ENCODE results near the gene OR11H6.
"Not testable (repeated sequence)": the region's sequence is repeated elsewhere in the genome, so short reads cannot be mapped to it uniquely, and the experiment has no call there.

Gene OR11H6

GRCh38 chr14:20194101-20194500 lies 29.4 kb upstream of the OR11H6 start (continued):
- TF ChIP-seq ZNF565 (CRISPR knock-in tag; conservative IDR thresholded peaks at IDR 0.05; ENCODE audit: low read depth) (no peak), ESRRG (CRISPR knock-in tag; IDR thresholded peaks at IDR 0.05) (no peak), TOX (CRISPR knock-in tag; IDR thresholded peaks at IDR 0.05; ENCODE audit: borderline replicate concordance) (no peak), PPARA (CRISPR knock-in tag; IDR thresholded peaks at IDR 0.05; ENCODE audit: borderline replicate concordance) (no peak)

- not testable (repeated sequence) for ATAC-seq
Observed at GRCh38 chr14:20195170-20195569, 28.3 kb upstream of the OR11H6 start.

GRCh38 chr14:20195911-20196310 lies 27.6 kb upstream of the OR11H6 start:
- peak; percentile 90 for ATAC-seq
- TF ChIP-seq ESRRG (CRISPR knock-in tag; IDR thresholded peaks at IDR 0.05) (no peak), RARB (CRISPR knock-in tag; IDR thresholded peaks at IDR 0.05) (no peak), PPARA (CRISPR knock-in tag; IDR thresholded peaks at IDR 0.05; ENCODE audit: borderline replicate concordance) (no peak), OSR1 (CRISPR knock-in tag; IDR thresholded peaks at IDR 0.05) (no peak), ZNF70 (CRISPR knock-in tag; IDR thresholded peaks at IDR 0.05) (no peak), TSHZ2 (CRISPR knock-in tag; IDR thresholded peaks at IDR 0.05) (no peak)

GRCh38 chr14:20197459-20197858 lies 26.1 kb upstream of the OR11H6 start:
- TF ChIP-seq SNAI2 (CRISPR knock-in tag; IDR thresholded peaks at IDR 0.05) (no peak), TCF4 (CRISPR knock-in tag; IDR thresholded peaks at IDR 0.05; ENCODE audit: borderline replicate concordance) (no peak), OSR1 (CRISPR knock-in tag; IDR thresholded peaks at IDR 0.05) (no peak), RARB (CRISPR knock-in tag; IDR thresholded peaks at IDR 0.05) (no peak), ZNF8 (CRISPR knock-in tag; IDR thresholded peaks at IDR 0.05) (no peak), GLIS3 (CRISPR knock-in tag; IDR thresholded peaks at IDR 0.05) (no peak), CSRNP3 (CRISPR knock-in tag; IDR thresholded peaks at IDR 0.05) (no peak), ESRRG (CRISPR knock-in tag; IDR thresholded peaks at IDR 0.05) (no peak), POU6F1 (CRISPR knock-in tag; IDR thresholded peaks at IDR 0.05; ENCODE audit: borderline replicate concordance, low read depth) (no peak), ZC3H10 (CRISPR knock-in tag; IDR thresholded peaks at IDR 0.05) (no peak), ARNTL (CRISPR knock-in tag; IDR thresholded peaks at IDR 0.05; ENCODE audit: borderline replicate concordance, low read depth) (no peak), CSDC2 (CRISPR knock-in tag; IDR thresholded peaks at IDR 0.05) (no peak), PATZ1 (CRISPR knock-in tag; IDR thresholded peaks at IDR 0.05; ENCODE audit: borderline replicate concordance) (no peak), ZNF70 (CRISPR knock-in tag; IDR thresholded peaks at IDR 0.05) (no peak), ZNF565 (CRISPR knock-in tag; conservative IDR thresholded peaks at IDR 0.05; ENCODE audit: low read depth) (no peak)
- no peak for ATAC-seq

- no peak for ATAC-seq
- TF ChIP-seq SNAI2 (CRISPR knock-in tag; IDR thresholded peaks at IDR 0.05) (no peak), PPARA (CRISPR knock-in tag; IDR thresholded peaks at IDR 0.05; ENCODE audit: borderline replicate concordance) (no peak), RARB (CRISPR knock-in tag; IDR thresholded peaks at IDR 0.05) (no peak), ESRRG (CRISPR knock-in tag; IDR thresholded peaks at IDR 0.05) (no peak), CREB5 (CRISPR knock-in tag; IDR thresholded peaks at IDR 0.05; ENCODE audit: low read depth) (no peak), ZNF8 (CRISPR knock-in tag; IDR thresholded peaks at IDR 0.05) (no peak), CSRNP3 (CRISPR knock-in tag; IDR thresholded peaks at IDR 0.05) (no peak), ZFP3 (CRISPR knock-in tag; IDR thresholded peaks at IDR 0.05) (no peak), TSHZ2 (CRISPR knock-in tag; IDR thresholded peaks at IDR 0.05) (no peak), ZC3H10 (CRISPR knock-in tag; IDR thresholded peaks at IDR 0.05) (no peak), CSDC2 (CRISPR knock-in tag; IDR thresholded peaks at IDR 0.05) (no peak), TOX (CRISPR knock-in tag; IDR thresholded peaks at IDR 0.05; ENCODE audit: borderline replicate concordance) (no peak)
Observed at GRCh38 chr14:20198991-20199390, 24.5 kb upstream of the OR11H6 start.
